ENCODE results near the gene RBM8A.

GRCh38 chr1:145916745-145917144 is 10.5 kb downstream of the RBM8A start:
- TF ChIP-seq CTCF (IDR thresholded peaks at IDR 0.05; ENCODE audit: insufficient read depth, low read length) (no peak), GABPA (IDR thresholded peaks at IDR 0.05; ENCODE audit: low read depth) (no peak), POLR2AphosphoS5 (IDR thresholded peaks at IDR 0.05; ENCODE audit: low read depth) (no peak)

All from HL-60 (cell line).